Uterus (tissue), 4 donors: ENCODE results near the gene HIC1. TPM values are rescaled to one million over a fixed set of nuclear protein-coding genes. Genes with fewer than 3 reads are reported as not detected.

ENCODE experiments used
- DNase-seq, 2 donors: peaks; one replicate each; pipeline ENCODE4 v3.0.0-alpha.2; 2019 to 2020
- H3K27ac ChIP-seq, 2 donors: fragments of 200-600 bp; sonication (generic); 1 replicate in 1 of 2; 2 replicates in 1 of 2; pipeline ENCODE4 v1.5.1; 2016 to 2018
- H3K27me3 ChIP-seq, 2 donors: fragments of 200-600 bp; sonication (generic); one replicate each; pipeline ENCODE4 v1.5.1; 2018 to 2019; ENCODE audit warnings: control low read depth in 1 of 2
- H3K36me3 ChIP-seq, 2 donors: fragments of 200-600 bp; sonication (generic); one replicate each; pipeline ENCODE4 v1.5.1; 2019; ENCODE audit warnings: control low read depth in 1 of 2
- H3K4me1 ChIP-seq, 2 donors: fragments of 200-600 bp; sonication (generic); one replicate each; pipeline ENCODE4 v1.5.1; 2018 to 2019; ENCODE audit warnings: control low read depth in 1 of 2
- H3K4me3 ChIP-seq, 2 donors: fragments of 200-600 bp; sonication (generic); 1 replicate in 1 of 2; 2 replicates in 1 of 2; pipeline ENCODE4 v1.5.1; 2018 to 2019; ENCODE audit warnings: mild to moderate bottlenecking in 1 of 2
- H3K9me3 ChIP-seq, 2 donors: fragments of 200-600 bp; sonication (generic); one replicate each; pipeline ENCODE4 v1.5.1; 2019; ENCODE audit warnings: control low read depth in 1 of 2
- POLR2A ChIP-seq, 2 donors: fragments of 450-650 bp; IDR thresholded peaks; one replicate each; pipeline ENCODE4 v1.6.1; 2016; ENCODE audit warnings: antibody characterized with exemption in 2 of 2, mild to moderate bottlenecking in 1 of 2, moderate library complexity in 1 of 2
- intact Hi-C: fragments of 100-400 bp; cut with DNase I; formaldehyde crosslinking; loops from one replicate; pipeline ENCODE4 v1.15.1; 2023; ENCODE audit warnings: low total_unique reads
- total RNA-seq, 4 donors: library from RNA; depleted of rRNA in 3 of 4; stranded (reverse); fragments of >200 nt in 3 of 4; gene quantifications; one replicate each; pipeline versions ENCODE4 v1.1.0 to v1.2.4, GENCODE V29; 2014 to 2023
- TF ChIP-seq, protein P1 (sequence below), 4 experiments: fragments of 200-600 bp in 2 of 4; fragments of 450-650 bp in 2 of 4; sonication (generic) in 2 of 4; IDR thresholded peaks; one replicate each; pipeline ENCODE4 v1.5.1; 2016 to 2019; ENCODE audit warnings: antibody characterized with exemption in 4 of 4, mild to moderate bottlenecking in 2 of 4, moderate library complexity in 1 of 4
- donor health status: DM: yes; HTN: yes; CAD: no.

The HIC1 gene
- total RNA-seq, 4 donors from 2014 or later = 21.8 to 86.9 (median 54.2) TPM

- DNase-seq = peak; percentile 78 to 89
- TF ChIP-seq, protein P1, sequence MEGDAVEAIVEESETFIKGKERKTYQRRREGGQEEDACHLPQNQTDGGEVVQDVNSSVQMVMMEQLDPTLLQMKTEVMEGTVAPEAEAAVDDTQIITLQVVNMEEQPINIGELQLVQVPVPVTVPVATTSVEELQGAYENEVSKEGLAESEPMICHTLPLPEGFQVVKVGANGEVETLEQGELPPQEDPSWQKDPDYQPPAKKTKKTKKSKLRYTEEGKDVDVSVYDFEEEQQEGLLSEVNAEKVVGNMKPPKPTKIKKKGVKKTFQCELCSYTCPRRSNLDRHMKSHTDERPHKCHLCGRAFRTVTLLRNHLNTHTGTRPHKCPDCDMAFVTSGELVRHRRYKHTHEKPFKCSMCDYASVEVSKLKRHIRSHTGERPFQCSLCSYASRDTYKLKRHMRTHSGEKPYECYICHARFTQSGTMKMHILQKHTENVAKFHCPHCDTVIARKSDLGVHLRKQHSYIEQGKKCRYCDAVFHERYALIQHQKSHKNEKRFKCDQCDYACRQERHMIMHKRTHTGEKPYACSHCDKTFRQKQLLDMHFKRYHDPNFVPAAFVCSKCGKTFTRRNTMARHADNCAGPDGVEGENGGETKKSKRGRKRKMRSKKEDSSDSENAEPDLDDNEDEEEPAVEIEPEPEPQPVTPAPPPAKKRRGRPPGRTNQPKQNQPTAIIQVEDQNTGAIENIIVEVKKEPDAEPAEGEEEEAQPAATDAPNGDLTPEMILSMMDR (IDR thresholded peaks at IDR 0.05) = peak; percentile 20 to 65 (median 41)
- TF ChIP-seq POLR2A (IDR thresholded peaks at IDR 0.05) = no peak
- intact Hi-C loops = no loop called here
- no peaks in the 10 kb centered on the region for H3K27me3 ChIP-seq
- H3K9me3 ChIP-seq = no peaks in the 10 kb centered on the region
- H3K27ac ChIP-seq = peak overlapping the region; percentile 85 to 89
- peaks cover 15 to 23% of the 10 kb centered on the region in 2 donors for H3K4me1 ChIP-seq
- H3K36me3 ChIP-seq = no peaks in the 10 kb centered on the region
- H3K4me3 ChIP-seq = no peak overlapping the region
Observed at GRCh38 chr17:2090804-2091534, 36.1 kb downstream of the HIC1 start.

DNA sequence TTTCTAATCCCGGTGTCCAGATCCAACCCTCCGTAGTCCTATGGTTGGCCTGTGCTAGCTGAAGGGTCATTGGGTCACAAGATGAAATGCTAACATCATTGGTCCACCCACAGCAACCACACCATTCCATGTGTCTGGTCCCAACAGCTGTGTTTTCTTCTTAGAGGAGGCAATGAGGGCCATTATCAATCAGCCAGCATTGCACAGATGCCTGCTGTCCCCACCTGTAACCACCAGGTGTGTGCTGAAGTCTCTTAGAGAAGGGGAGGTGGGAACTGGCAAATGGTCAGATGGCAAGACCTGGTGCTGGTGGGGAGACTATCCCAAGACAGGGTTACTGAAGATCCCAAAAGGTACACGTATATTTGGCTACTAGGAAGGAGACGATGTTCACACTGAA lies 37.4 kb downstream of the HIC1 start:
- Histone ChIP-seq H3K27me3 (no peaks in the 10 kb centered on the region), H3K4me1 (peaks cover 15 to 20% of the 10 kb centered on the region in 2 donors), H3K36me3 (no peaks in the 10 kb centered on the region), H3K9me3 (no peaks in the 10 kb centered on the region), H3K27ac (peak overlapping the region; percentile 85 to 89), H3K4me3 (no peak overlapping the region)
- TF ChIP-seq, protein P1 (IDR thresholded peaks at IDR 0.05) = no peak
- TF ChIP-seq POLR2A (IDR thresholded peaks at IDR 0.05) = no peak
- DNase-seq = peak in 1 of 2 donors; percentile 29
- intact Hi-C loops = no loop called here

DNA sequence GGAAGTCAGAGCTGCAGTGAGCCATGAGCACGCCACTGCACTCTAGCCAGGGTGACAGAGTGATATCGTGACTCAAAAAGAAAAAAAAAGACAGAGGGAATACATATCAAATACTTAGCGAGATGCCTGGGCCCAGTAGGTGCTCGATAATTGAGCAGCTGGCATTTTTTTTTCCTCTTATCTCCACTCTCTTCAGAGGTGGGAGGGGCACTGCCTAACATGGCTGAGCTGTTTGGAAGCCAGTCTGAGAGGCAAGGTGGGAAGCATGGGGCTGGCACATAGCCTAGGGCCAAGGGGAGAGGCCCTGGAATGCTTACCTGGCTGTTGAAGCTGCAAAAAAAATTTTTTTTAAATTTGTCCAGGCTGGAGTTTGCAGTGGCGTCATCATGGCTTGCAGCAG lies 38.4 kb downstream of the HIC1 start:
- Histone ChIP-seq H3K9me3 (no peaks in the 10 kb centered on the region), H3K36me3 (no peaks in the 10 kb centered on the region), H3K4me1 (peaks cover 14 to 15% of the 10 kb centered on the region in 2 donors), H3K4me3 (no peak overlapping the region), H3K27me3 (no peaks in the 10 kb centered on the region), H3K27ac (no peak overlapping the region)
- no peak for TF ChIP-seq POLR2A (IDR thresholded peaks at IDR 0.05)
- TF ChIP-seq, protein P1 (IDR thresholded peaks at IDR 0.05) = no peak
- DNase-seq = no peak
- intact Hi-C loops = no loop called here

DNA sequence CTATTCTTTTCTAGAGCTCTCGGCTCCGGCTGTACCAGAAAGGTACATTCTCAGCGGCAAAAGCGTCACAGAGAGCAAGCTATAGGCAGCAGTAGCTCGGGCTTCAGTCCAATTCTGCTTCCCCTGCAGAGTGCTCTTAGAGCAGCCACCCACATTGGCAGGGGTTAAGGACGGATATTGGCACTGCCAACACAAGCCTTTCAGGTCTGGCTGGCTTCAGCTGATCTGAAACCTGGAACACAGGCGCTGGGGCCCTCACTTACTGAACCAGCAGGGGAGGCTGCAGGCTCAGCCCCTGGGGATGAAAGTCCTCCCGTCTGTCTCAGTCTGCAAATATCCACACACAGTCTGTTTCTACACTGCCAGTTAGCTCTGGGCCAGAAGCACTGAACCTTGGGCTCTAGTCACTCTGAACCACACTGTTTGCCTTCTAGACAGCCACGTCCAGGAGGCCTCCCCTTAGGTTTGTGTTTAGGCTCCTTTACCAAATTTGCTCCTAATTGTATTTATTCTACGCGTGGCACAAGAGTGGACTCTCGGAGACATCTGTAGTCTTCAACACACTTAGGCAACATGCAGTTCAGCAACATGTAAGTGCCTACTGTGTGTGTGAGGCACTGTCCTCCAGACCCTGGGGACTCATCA lies 40.1 kb downstream of the HIC1 start:
- peak; percentile 62 for DNase-seq
- TF ChIP-seq POLR2A (IDR thresholded peaks at IDR 0.05) = no peak
- TF ChIP-seq, protein P1 (IDR thresholded peaks at IDR 0.05) = peak; percentile 52 to 67 (median 55)
- intact Hi-C loops = no loop called here

DNA sequence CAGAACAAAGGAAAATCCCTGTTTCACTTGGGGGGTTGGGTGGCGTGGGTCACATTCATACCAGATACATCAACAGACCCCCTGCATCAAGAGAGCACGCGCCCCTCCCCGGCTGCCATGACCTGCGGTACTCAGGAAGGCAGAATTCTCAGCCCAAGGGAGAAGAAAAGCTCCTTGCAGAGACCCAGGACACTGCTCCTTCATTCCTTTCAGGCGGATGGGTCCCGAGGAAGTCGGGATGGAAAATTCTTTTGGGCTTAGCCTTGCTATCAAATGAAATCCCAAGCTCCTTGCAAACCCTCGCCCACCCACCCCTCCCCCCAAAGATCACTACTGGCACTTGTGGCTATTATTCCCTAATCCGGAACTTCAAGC lies 40.6 kb downstream of the HIC1 start:
- no peaks in the 10 kb centered on the region for H3K27me3 ChIP-seq
- peak overlapping the region; percentile 54 to 58 for H3K27ac ChIP-seq
- peaks cover 3 to 6% of the 10 kb centered on the region in 2 donors for H3K4me1 ChIP-seq
- no peaks in the 10 kb centered on the region for H3K36me3 ChIP-seq
- H3K4me3 ChIP-seq = no peak overlapping the region
- no peak for DNase-seq
- no peak for TF ChIP-seq POLR2A (IDR thresholded peaks at IDR 0.05)
- TF ChIP-seq, protein P1 (IDR thresholded peaks at IDR 0.05) = no peak
- intact Hi-C loops = no loop called here
- H3K9me3 ChIP-seq = no peaks in the 10 kb centered on the region

More for the DNA sequence above, 40.1 kb downstream of the HIC1 start:
- Histone ChIP-seq H3K9me3 (no peaks in the 10 kb centered on the region), H3K4me1 (peaks cover 8 to 10% of the 10 kb centered on the region in 2 donors), H3K4me3 (no peak overlapping the region), H3K27me3 (no peaks in the 10 kb centered on the region), H3K27ac (peak overlapping the region; percentile 54 to 58), H3K36me3 (no peaks in the 10 kb centered on the region)
